Loucy (cell line): ENCODE data around the gene FAT3.

Experiments
- H2AFZ ChIP-seq: fragments of 200-600 bp; sonication (generic); 2 replicates; pipeline ENCODE4 v1.6.0; 2016; ENCODE audit warnings: antibody characterized with exemption, mild to moderate bottlenecking, low read length, moderate library complexity
- H3F3A ChIP-seq: fragments of 200-600 bp; 2 replicates; pipeline ENCODE4 v1.6.0; 2016; ENCODE audit warnings: antibody characterized with exemption, low read depth, mild to moderate bottlenecking
- H3K27me3 ChIP-seq: fragments of 200-600 bp; sonication (generic); 2 replicates; pipeline ENCODE4 v1.6.1; 2014; ENCODE audit warnings: low read length, mild to moderate bottlenecking; ENCODE audit not compliant: insufficient read depth, poor library complexity, severe bottlenecking
- H3K36me3 ChIP-seq: fragments of 200-600 bp; sonication (generic); 2 replicates; pipeline ENCODE4 v1.6.1; 2016; ENCODE audit warnings: low read length; ENCODE audit not compliant: insufficient read depth
- H3K4me1 ChIP-seq: fragments of 200-600 bp; sonication (generic); 2 replicates; pipeline ENCODE4 v1.5.1; 2014; ENCODE audit warnings: low read length, mild to moderate bottlenecking; ENCODE audit not compliant: insufficient read depth, poor library complexity, severe bottlenecking
- H3K4me2 ChIP-seq: fragments of 200-600 bp; sonication (generic); 2 replicates; pipeline ENCODE4 v1.6.0; 2014; ENCODE audit warnings: antibody characterized with exemption, low read length, low read depth, mild to moderate bottlenecking; ENCODE audit not compliant: poor library complexity, severe bottlenecking
- H3K4me3 ChIP-seq: fragments of 200-600 bp; sonication (generic); 2 replicates; pipeline ENCODE4 v1.5.1; 2014; ENCODE audit warnings: low read length, mild to moderate bottlenecking, mixed read lengths; ENCODE audit not compliant: poor library complexity, severe bottlenecking
- H3K79me2 ChIP-seq: fragments of 200-600 bp; sonication (generic); 2 replicates; pipeline ENCODE4 v1.6.1; 2014; ENCODE audit warnings: low read length; ENCODE audit not compliant: insufficient read depth
- H3K9ac ChIP-seq: fragments of 200-600 bp; sonication (generic); 2 replicates; pipeline ENCODE4 v1.6.0; 2014; ENCODE audit warnings: mild to moderate bottlenecking, low read depth, low read length, moderate library complexity; ENCODE audit not compliant: poor library complexity, severe bottlenecking
- H3K9me2 ChIP-seq: fragments of 200-600 bp; sonication (generic); replicated peaks from 2 replicates; pipeline ENCODE4 v1.6.1; 2016; ENCODE audit warnings: low read depth, low read length, mixed read lengths
- H3K9me3 ChIP-seq: fragments of 200-600 bp; sonication (generic); 2 replicates; pipeline ENCODE4 v1.6.1; 2014; ENCODE audit warnings: mild to moderate bottlenecking, antibody characterized with exemption, low read length, low read depth; ENCODE audit not compliant: insufficient read depth
- H4K20me1 ChIP-seq: fragments of 200-600 bp; sonication (generic); 2 replicates; pipeline ENCODE4 v1.6.0; 2014; ENCODE audit warnings: antibody characterized with exemption, low read length, mild to moderate bottlenecking; ENCODE audit not compliant: insufficient read depth, poor library complexity, severe bottlenecking
- EZH2phosphoT487 ChIP-seq: fragments of 200-600 bp; IDR thresholded peaks from 2 replicates; pipeline ENCODE4 v1.6.1; 2018; ENCODE audit warnings: antibody characterized with exemption, mild to moderate bottlenecking, moderate library complexity, borderline replicate concordance
- TF ChIP-seq, protein P1 (sequence below): fragments of 200-600 bp; sonication (generic); conservative IDR thresholded peaks from 2 replicates; pipeline ENCODE4 v1.5.1; 2014; ENCODE audit warnings: mild to moderate bottlenecking, antibody characterized with exemption, low read length

FAT3 gene

DNA sequence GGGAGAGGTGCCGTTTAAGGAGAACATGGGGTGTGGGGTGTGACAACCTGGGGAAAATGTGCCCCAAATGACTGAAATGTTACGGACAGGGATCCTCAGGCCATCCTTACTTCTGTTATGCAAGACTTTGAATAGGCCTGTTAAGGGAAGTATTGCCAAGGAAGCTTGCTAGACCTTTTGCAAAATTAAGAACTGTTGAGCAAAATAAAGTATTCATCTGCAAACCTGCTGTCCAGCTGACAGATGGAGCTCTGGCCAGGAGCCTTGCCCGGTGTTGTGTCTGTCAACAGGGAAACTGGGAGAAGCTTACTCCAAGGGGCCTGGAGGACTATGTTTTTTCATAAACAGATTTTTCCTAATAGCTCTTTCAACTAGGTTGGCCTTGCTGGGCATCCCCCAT is 48.0 kb downstream of the FAT3 start:
- no peak overlapping the region for H2AFZ ChIP-seq
- H3K9ac ChIP-seq = no peak overlapping the region
- H4K20me1 ChIP-seq = no peaks in the 10 kb centered on the region
- no peak overlapping the region for H3K4me3 ChIP-seq
- H3K4me2 ChIP-seq = no peak overlapping the region
- no peaks in the 10 kb centered on the region for H3K79me2 ChIP-seq
- no peaks in the 10 kb centered on the region for H3K4me1 ChIP-seq
- H3K9me3 ChIP-seq = no peaks in the 10 kb centered on the region
- no peak for TF ChIP-seq EZH2phosphoT487
- TF ChIP-seq, protein P1, sequence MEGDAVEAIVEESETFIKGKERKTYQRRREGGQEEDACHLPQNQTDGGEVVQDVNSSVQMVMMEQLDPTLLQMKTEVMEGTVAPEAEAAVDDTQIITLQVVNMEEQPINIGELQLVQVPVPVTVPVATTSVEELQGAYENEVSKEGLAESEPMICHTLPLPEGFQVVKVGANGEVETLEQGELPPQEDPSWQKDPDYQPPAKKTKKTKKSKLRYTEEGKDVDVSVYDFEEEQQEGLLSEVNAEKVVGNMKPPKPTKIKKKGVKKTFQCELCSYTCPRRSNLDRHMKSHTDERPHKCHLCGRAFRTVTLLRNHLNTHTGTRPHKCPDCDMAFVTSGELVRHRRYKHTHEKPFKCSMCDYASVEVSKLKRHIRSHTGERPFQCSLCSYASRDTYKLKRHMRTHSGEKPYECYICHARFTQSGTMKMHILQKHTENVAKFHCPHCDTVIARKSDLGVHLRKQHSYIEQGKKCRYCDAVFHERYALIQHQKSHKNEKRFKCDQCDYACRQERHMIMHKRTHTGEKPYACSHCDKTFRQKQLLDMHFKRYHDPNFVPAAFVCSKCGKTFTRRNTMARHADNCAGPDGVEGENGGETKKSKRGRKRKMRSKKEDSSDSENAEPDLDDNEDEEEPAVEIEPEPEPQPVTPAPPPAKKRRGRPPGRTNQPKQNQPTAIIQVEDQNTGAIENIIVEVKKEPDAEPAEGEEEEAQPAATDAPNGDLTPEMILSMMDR = no peak
- H3K36me3 ChIP-seq = no peaks in the 10 kb centered on the region
- H3K9me2 ChIP-seq = no peaks in the 10 kb centered on the region
- H3F3A ChIP-seq = no peaks in the 10 kb centered on the region
- H3K27me3 ChIP-seq = no peaks in the 10 kb centered on the region
